ENCODE data around the gene TM7SF3.
"Not testable (repeated sequence)": the region's sequence is repeated elsewhere in the genome, so short reads cannot be mapped to it uniquely, and the experiment has no call there.

Gene TM7SF3

DNA sequence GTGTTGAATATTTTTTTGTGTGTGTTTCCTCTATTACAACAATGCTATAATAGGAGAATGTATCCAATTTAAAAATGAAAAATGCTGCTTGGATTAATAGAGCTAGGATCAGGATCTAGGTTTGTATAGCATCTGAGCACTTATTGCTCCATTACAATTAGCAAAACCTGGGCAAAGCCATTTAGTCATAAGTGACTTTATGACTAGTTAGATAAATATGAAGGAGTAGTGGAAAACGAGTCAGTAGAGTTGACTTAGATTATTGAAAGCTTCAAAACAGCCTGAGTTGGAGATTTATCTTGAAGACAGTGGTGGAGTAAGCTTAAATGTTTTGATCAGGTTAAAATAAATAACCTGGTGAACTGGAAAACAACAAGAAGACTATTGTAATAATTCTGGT, 10.9 kb upstream of the TM7SF3 start:
- no peak overlapping the region for H3K4me3 ChIP-seq (ENCODE audit: low read length)
- DNase-seq (ENCODE audit: low read depth) = no peak
- TF ChIP-seq, protein P1, sequence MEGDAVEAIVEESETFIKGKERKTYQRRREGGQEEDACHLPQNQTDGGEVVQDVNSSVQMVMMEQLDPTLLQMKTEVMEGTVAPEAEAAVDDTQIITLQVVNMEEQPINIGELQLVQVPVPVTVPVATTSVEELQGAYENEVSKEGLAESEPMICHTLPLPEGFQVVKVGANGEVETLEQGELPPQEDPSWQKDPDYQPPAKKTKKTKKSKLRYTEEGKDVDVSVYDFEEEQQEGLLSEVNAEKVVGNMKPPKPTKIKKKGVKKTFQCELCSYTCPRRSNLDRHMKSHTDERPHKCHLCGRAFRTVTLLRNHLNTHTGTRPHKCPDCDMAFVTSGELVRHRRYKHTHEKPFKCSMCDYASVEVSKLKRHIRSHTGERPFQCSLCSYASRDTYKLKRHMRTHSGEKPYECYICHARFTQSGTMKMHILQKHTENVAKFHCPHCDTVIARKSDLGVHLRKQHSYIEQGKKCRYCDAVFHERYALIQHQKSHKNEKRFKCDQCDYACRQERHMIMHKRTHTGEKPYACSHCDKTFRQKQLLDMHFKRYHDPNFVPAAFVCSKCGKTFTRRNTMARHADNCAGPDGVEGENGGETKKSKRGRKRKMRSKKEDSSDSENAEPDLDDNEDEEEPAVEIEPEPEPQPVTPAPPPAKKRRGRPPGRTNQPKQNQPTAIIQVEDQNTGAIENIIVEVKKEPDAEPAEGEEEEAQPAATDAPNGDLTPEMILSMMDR (conservative IDR thresholded peaks at IDR 0.05; ENCODE audit: low read length) = no peak

DNA sequence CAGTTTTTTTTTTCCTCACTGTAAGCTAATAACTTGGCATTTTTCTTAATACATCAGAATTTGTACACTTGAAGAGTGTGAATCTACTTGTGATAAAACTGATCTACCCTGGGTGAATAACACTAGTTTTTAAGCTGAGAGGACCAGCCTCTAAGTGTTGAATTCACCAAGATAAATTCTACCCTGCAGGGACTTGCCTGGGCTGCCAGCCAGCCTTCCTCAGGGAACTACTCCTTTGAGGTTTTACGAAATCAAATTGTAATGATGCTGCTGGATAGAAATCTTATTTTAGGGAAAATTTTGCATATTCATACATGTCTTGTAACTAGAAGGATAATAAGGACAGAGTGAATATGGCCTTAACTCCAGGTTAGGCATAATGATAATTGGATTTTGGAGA, 10.1 kb upstream of the TM7SF3 start:
- H3K4me3 ChIP-seq (ENCODE audit: low read length) = no peak overlapping the region
- TF ChIP-seq, protein P1 (conservative IDR thresholded peaks at IDR 0.05; ENCODE audit: low read length) = no peak
- peak; percentile 11 for DNase-seq (ENCODE audit: low read depth)

DNA sequence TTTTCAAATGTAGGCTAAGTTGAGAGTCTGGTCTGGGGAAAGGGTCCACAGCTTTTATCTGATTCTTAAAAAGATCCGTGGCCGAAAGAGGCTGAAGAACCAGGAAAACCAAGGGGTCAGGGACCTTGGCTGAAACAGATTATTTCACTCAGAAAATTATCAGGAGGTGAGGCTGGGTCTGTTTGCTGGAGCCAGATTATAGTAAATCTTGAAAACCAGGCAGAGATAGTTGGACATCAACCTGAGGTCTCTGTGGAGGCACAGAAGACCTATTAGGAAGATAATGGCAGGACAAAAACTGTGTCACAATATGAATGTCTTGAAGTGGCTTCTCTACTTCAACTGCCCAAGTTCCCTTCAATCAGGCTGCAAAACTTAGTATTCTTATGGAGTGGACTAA, 6.6 kb upstream of the TM7SF3 start:
- DNase-seq (ENCODE audit: low read depth) = no peak
- TF ChIP-seq, protein P1 (conservative IDR thresholded peaks at IDR 0.05; ENCODE audit: low read length) = no peak
- no peak overlapping the region for H3K4me3 ChIP-seq (ENCODE audit: low read length)

DNA sequence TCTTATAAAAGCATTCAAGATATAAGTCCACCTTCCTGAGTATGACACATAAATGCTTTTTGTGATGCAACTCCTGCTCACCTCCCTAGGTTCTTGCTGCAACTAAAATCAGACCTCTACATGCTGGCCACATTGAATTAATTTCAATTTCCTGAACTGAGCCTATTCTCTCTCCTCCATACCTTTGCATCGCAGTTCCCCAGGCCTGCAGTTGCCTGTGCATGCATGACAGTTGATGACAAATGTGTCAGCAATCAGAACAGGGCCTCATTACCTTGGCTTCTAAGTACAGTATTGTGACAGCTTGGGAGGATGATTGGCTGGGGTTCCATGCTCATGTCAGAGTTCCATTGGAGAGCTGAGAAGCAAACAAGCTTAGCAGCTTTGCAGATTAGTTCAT, 3.9 kb upstream of the TM7SF3 start:
- TF ChIP-seq, protein P1 (conservative IDR thresholded peaks at IDR 0.05; ENCODE audit: low read length) = no peak
- no peak for DNase-seq (ENCODE audit: low read depth)
- no peak overlapping the region for H3K4me3 ChIP-seq (ENCODE audit: low read length)

DNA sequence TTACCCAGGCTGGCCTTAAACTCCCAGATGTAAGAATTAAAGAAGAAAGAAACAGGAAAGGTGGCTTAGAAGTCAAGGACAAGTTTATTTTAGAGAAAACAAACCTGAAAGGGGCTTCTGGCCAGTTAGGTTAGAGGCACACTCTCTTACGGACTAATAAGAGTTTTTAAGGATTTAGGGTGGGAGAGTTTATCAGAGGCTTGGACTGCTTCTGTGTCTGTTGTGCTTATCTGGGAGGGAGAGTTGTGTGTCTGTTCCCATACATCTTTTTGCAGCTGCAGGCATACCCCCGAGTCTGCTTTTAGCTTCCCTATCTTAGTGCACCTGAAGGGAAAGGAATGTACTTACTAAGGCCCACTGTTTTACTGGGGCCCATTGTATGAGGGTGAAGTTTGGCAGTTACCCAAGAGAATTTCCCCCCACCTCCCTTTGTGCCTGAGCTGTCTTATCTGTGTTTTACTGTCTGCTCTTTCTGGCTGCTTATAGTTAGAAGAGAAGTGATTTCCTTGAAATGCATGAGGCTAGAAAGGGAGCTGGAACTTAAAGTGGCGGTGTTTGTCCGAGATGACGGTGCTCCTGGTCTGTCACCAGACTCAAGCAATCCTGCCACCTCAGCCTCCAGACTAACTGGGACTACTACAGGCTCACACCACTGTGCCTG, 3.1 kb upstream of the TM7SF3 start:
- not testable (repeated sequence) for DNase-seq (ENCODE audit: low read depth); H3K4me3 ChIP-seq (ENCODE audit: low read length)

DNA sequence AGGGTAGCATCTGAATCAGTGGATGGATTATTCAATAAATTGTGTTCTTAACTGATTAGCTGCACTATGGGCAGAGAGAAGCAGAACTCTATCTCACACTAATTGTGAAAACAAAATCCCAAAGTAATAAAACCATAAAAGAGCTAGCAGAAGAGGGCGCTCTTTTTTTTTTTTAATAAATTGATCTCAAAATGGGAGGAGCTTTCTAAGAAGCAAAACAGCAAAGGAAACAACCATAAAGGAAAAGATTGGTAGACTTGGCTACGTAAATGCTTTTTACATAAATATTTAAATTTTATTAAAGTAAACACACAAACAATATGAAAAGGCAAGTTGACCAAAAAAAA, 1.5 kb upstream of the TM7SF3 start:
- TF ChIP-seq, protein P1 (conservative IDR thresholded peaks at IDR 0.05; ENCODE audit: low read length) = peak; percentile 51
- no peak overlapping the region for H3K4me3 ChIP-seq (ENCODE audit: low read length)
- DNase-seq (ENCODE audit: low read depth) = peak; percentile 47

DNA sequence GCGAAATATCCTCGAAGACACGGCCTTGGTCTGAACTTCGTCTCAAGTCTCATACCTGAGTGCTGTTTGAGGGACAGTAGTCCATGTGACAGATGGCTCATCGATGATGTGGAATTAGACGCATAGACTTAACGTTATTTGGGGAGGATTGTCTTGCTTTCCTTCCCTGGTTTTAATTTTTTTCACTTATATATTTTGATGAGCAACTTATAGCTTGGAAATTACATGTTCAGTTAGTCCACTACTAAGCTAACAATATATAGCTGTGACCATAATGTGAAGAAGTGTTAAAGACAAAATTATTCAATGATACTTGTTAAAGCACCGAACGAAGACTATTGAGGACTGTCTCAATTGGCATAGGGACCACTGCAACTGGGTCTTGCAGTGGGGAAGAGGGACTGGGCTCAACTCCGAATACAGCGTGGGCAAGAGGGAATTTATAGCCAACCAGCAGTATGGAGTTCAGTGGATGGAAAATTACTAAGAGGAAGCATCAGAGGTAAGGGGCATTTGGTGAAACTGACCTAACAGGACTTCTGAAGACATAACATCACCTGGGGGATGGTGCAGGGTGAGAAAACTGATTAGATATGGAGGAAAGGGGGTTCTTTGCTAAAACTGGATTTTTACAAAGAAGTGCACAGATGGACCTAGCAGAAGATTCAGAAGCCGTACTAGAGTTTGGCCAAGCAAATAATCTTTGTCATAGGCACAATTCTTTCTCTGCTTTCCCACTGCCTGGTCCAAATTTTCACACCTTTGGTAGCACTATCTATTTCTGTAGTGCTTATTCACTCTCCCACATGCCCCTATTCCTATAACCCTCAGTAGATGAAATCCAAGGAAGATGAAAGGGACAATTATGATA, 910 bp upstream of the TM7SF3 start:
- peak overlapping the region; percentile 87 for H3K4me3 ChIP-seq (ENCODE audit: low read length)
- TF ChIP-seq, protein P1 (conservative IDR thresholded peaks at IDR 0.05; ENCODE audit: low read length) = no peak; the same call in 1 of the 2 replicates
- DNase-seq (ENCODE audit: low read depth) = no peak
